Activated gamma-delta T cell treated with Interleukin-2 at 50 U/mL for 16 hours (primary cell): Measurements from ENCODE around the gene AMER3.

ENCODE experiments used
- DNase-seq: peaks from one replicate; pipeline ENCODE4 v3.0.0-alpha.2; 2020

The AMER3 gene

GRCh38 chr2:130754811-130755210 lies 529 bp upstream of the AMER3 start:
- no peak for DNase-seq

GRCh38 chr2:130756053-130756873 lies 923 bp downstream of the AMER3 start:
- no peak for DNase-seq

GRCh38 chr2:130756874-130757668 lies 1.7 kb downstream of the AMER3 start:
- no peak for DNase-seq

- DNase-seq, result no peak
These were observed 4.8 kb downstream of the AMER3 start for GRCh38 chr2:130759906-130760753.

GRCh38 chr2:130760754-130761751 lies 5.7 kb downstream of the AMER3 start:
- DNase-seq, result no peak

GRCh38 chr2:130762031-130762909 lies 6.9 kb downstream of the AMER3 start:
- DNase-seq, result no peak

GRCh38 chr2:130762910-130763385 lies 7.6 kb downstream of the AMER3 start:
- no peak for DNase-seq

- DNase-seq, result no peak
These were observed 8.1 kb downstream of the AMER3 start for GRCh38 chr2:130763405-130763804.

GRCh38 chr2:130764035-130764820 lies 8.9 kb downstream of the AMER3 start:
- DNase-seq, result no peak

- DNase-seq, result no peak
These were observed 9.4 kb downstream of the AMER3 start for GRCh38 chr2:130764821-130765115.

- no peak for DNase-seq
These were observed 10.1 kb downstream of the AMER3 start for GRCh38 chr2:130765464-130765863.

GRCh38 chr2:130766037-130766436 lies 10.7 kb downstream of the AMER3 start:
- DNase-seq, result no peak

GRCh38 chr2:130766711-130767407 lies 11.5 kb downstream of the AMER3 start:
- no peak for DNase-seq

- no peak for DNase-seq
These were observed 12.1 kb downstream of the AMER3 start for GRCh38 chr2:130767408-130767775.

GRCh38 chr2:130768191-130768855 lies 13.0 kb downstream of the AMER3 start:
- no peak for DNase-seq

GRCh38 chr2:130769343-130769907 lies 14.1 kb downstream of the AMER3 start:
- no peak for DNase-seq

- DNase-seq, result no peak
These were observed 21.2 kb downstream of the AMER3 start for GRCh38 chr2:130776550-130776949.

GRCh38 chr2:130778781-130779180 lies 23.4 kb downstream of the AMER3 start:
- DNase-seq, result no peak
